WI38 (cell line): ENCODE results near the gene NUP43.

ENCODE experiments used
- H3K4me3 ChIP-seq: 2 replicates; pipeline ENCODE4 v1.5.1; 2011; ENCODE audit warnings: low read depth, mild to moderate bottlenecking, control low read depth, low read length
- TF ChIP-seq, protein P1 (sequence below): IDR thresholded peaks from 2 replicates; pipeline ENCODE4 v1.5.1; 2012; ENCODE audit warnings: low read depth, mild to moderate bottlenecking, control low read depth, low read length

NUP43 gene

DNA sequence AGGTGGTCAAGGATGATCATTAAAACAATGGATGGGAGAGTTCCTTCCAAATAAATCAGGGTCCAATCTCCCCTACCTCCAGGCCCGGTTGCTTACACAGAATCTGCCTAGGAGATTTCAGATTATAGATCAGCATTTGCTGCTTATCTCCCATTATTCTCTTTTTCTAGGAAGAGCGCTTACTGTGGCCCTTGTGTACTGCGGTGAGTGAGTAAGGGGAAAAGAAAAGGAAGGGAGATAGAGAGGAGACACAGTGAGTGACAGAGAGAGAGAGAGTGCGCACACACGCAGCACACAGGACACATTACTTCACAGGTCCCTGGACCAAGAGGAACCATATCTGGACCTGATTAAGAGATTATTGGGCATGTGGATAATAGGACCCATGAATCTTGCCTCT lies 34.6 kb downstream of the NUP43 start:
- no peak overlapping the region for H3K4me3 ChIP-seq
- TF ChIP-seq, protein P1, sequence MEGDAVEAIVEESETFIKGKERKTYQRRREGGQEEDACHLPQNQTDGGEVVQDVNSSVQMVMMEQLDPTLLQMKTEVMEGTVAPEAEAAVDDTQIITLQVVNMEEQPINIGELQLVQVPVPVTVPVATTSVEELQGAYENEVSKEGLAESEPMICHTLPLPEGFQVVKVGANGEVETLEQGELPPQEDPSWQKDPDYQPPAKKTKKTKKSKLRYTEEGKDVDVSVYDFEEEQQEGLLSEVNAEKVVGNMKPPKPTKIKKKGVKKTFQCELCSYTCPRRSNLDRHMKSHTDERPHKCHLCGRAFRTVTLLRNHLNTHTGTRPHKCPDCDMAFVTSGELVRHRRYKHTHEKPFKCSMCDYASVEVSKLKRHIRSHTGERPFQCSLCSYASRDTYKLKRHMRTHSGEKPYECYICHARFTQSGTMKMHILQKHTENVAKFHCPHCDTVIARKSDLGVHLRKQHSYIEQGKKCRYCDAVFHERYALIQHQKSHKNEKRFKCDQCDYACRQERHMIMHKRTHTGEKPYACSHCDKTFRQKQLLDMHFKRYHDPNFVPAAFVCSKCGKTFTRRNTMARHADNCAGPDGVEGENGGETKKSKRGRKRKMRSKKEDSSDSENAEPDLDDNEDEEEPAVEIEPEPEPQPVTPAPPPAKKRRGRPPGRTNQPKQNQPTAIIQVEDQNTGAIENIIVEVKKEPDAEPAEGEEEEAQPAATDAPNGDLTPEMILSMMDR = no peak

- TF ChIP-seq, protein P1 = no peak
- no peak overlapping the region for H3K4me3 ChIP-seq
Observed at GRCh38 chr6:149701714-149702113, 44.6 kb downstream of the NUP43 start.

DNA sequence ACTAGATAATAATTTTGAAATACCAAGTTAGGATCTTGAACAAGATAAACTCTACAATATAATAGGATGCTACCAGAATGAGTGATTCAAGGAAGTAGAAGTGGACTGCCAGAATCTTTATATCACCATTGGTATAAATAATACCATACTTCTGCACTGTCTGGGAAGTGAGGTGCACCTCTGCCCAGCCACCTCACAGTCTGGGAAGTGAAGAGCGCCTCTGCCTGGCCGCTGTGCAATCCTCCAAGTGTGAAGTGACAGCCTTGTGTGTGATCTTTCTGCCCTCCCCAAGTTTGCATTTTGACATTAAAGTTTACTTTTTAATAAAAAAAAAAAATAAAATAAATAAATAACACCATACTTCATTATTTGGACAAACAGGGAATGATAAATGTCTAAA lies 47.2 kb downstream of the NUP43 start:
- no peak overlapping the region for H3K4me3 ChIP-seq
- TF ChIP-seq, protein P1 = no peak

DNA sequence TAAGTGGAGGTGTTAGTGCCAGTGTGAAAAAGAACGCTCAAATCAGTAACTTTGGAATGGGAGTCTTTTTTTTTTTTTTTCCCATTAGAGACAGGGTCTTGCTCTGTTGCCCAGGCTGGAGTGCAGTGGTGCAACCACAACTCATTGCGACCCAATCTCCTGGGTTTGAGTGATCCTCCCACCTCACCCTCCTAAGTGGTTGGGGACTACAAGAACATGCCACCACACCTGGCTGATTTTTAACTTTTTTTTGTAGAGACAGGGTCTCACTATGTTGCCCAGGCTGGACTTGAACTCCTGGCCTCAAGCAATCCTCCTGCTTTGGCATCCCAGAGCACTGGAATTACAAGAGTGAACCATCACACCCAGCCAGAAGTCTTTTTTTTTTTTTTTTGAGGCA lies 48.2 kb downstream of the NUP43 start:
- TF ChIP-seq, protein P1 = no peak
- H3K4me3 ChIP-seq = no peak overlapping the region

- TF ChIP-seq, protein P1 = no peak
- no peak overlapping the region for H3K4me3 ChIP-seq
Observed at GRCh38 chr6:149696901-149697300, 49.4 kb downstream of the NUP43 start.

DNA sequence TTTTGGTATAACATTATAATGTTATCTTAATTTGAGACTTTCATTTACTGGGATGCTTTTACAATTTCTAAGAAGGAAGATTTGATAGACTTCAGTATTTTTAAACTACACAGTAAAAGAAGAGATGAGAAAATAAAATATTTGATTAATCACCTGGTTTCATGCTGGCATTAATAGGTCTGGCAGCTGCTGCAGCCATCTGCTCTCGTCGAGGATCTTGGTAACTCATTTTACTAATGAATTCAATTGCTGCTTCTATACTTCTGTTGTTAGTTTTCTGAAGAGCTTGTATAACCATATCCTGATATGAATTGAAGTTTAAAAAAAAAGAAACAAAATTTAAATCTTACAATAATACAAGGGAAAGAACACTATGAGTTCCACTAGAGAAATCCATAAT lies 51.4 kb downstream of the NUP43 start:
- no peak overlapping the region for H3K4me3 ChIP-seq
- TF ChIP-seq, protein P1 = no peak

DNA sequence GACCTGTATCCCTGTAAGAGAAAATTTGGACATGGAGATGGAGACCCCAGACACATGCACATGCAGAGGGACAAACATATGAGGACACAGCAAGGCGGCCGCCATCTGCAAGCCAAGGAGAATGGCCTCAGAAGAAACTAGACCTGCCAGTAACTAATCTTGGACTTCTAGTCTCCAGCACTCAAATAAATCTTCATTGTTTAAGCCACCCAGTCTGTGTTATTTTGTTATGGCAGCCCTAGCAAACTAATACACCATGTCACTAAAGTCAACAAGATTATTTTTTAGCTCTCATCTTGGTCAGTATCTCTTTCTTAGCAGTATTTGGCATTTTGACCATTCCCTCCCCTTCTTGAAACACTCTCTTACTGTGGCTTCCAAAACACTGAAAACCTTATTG lies 55.1 kb downstream of the NUP43 start:
- H3K4me3 ChIP-seq = no peak overlapping the region
- TF ChIP-seq, protein P1 = no peak
